Neuronal stem cell (in vitro differentiated cells): ENCODE data around the gene RXRB.

Experiments used
- DNase-seq: peaks from one replicate; pipeline ENCODE4 v3.0.0-alpha.2; 2013; ENCODE audit warnings: low spot score
- H2AFZ ChIP-seq: one replicate; pipeline ENCODE4 v1.6.1; 2013; ENCODE audit warnings: mild to moderate bottlenecking, low read length, inconsistent platforms
- H2AK5ac ChIP-seq: 2 replicates; pipeline ENCODE4 v1.6.1; 2013; ENCODE audit warnings: low read depth, mild to moderate bottlenecking, inconsistent platforms, low read length, moderate library complexity, mixed read lengths
- H2BK120ac ChIP-seq: 2 replicates; pipeline ENCODE4 v1.6.1; 2013; ENCODE audit warnings: low read depth, mild to moderate bottlenecking, inconsistent platforms, low read length, moderate library complexity, mixed read lengths
- H2BK12ac ChIP-seq: one replicate; pipeline ENCODE4 v1.6.1; 2013; ENCODE audit warnings: low read length, inconsistent platforms
- H2BK15ac ChIP-seq: 2 replicates; pipeline ENCODE4 v1.6.1; 2013; ENCODE audit warnings: mild to moderate bottlenecking, low read length, inconsistent platforms, mixed read lengths
- H2BK5ac ChIP-seq: one replicate; pipeline ENCODE4 v1.6.1; 2013; ENCODE audit warnings: inconsistent platforms, mild to moderate bottlenecking, low read length, moderate library complexity
- H3K14ac ChIP-seq: one replicate; pipeline ENCODE4 v1.6.1; 2013; ENCODE audit warnings: low read length, inconsistent platforms
- H3K18ac ChIP-seq: 2 replicates; pipeline ENCODE4 v1.6.1; 2013; ENCODE audit warnings: low read length, inconsistent platforms
- H3K23ac ChIP-seq: 2 replicates; pipeline ENCODE4 v1.6.1; 2013; ENCODE audit warnings: low read depth, mild to moderate bottlenecking, mixed read lengths, low read length, inconsistent platforms; ENCODE audit not compliant: poor library complexity
- H3K27ac ChIP-seq: replicated peaks from 3 replicates; pipeline ENCODE4 v1.5.1; 2013; ENCODE audit warnings: low read length, inconsistent platforms
- H3K27me3 ChIP-seq, 3 experiments: 2 replicates each; pipeline ENCODE4 v1.6.1; 2013; ENCODE audit warnings: low read length in 3 of 3, mild to moderate bottlenecking in 2 of 3, inconsistent platforms in 1 of 3, low read depth in 1 of 3, mixed read lengths in 1 of 3, moderate library complexity in 1 of 3; ENCODE audit not compliant: control insufficient read depth in 3 of 3, insufficient read depth in 3 of 3
- H3K36me3 ChIP-seq, 2 donors: replicated peaks in 1 of 2; 2 replicates each; pipeline ENCODE4 v1.6.1; 2013; ENCODE audit warnings: low read length in 2 of 2; ENCODE audit not compliant: control insufficient read depth in 2 of 2, insufficient read depth in 2 of 2
- H3K4ac ChIP-seq: 2 replicates; pipeline ENCODE4 v1.6.1; 2013; ENCODE audit warnings: inconsistent platforms, mild to moderate bottlenecking, low read length, moderate library complexity
- H3K4me1 ChIP-seq, 2 donors: 1 replicate in 1 of 2; 2 replicates in 1 of 2; pipeline ENCODE4 v1.6.1; 2013; ENCODE audit warnings: low read length in 2 of 2, low read depth in 1 of 2; ENCODE audit not compliant: control insufficient read depth in 2 of 2, insufficient read depth in 1 of 2
- H3K4me2 ChIP-seq: one replicate; pipeline ENCODE4 v1.6.1; 2013; ENCODE audit warnings: mild to moderate bottlenecking, low read length, inconsistent platforms; ENCODE audit not compliant: insufficient read depth, poor library complexity, severe bottlenecking
- H3K4me3 ChIP-seq, 2 donors: 2 replicates each; pipeline ENCODE4 v1.5.1; 2013; ENCODE audit warnings: low read length in 2 of 2, mild to moderate bottlenecking in 2 of 2, inconsistent platforms in 1 of 2, moderate library complexity in 1 of 2
- H3K79me1 ChIP-seq: one replicate; pipeline ENCODE4 v1.6.1; 2013; ENCODE audit warnings: low read depth, mild to moderate bottlenecking, inconsistent platforms, low read length, moderate library complexity
- H3K9ac ChIP-seq: one replicate; pipeline ENCODE4 v1.6.1; 2013; ENCODE audit warnings: mild to moderate bottlenecking, low read depth, low read length, inconsistent platforms; ENCODE audit not compliant: poor library complexity
- H3K9me3 ChIP-seq, 2 donors: replicated peaks in 1 of 2; 2 replicates each; pipeline versions ENCODE3 to v1.6.1; 2013; ENCODE audit warnings: low read length in 2 of 2, mild to moderate bottlenecking in 2 of 2, inconsistent platforms in 1 of 2, low read depth in 1 of 2, mixed read lengths in 1 of 2, moderate library complexity in 1 of 2; ENCODE audit not compliant: control insufficient read depth in 2 of 2, insufficient read depth in 1 of 2
- H4K8ac ChIP-seq: one replicate; pipeline ENCODE4 v1.6.1; 2013; ENCODE audit warnings: low read depth, mild to moderate bottlenecking, inconsistent platforms, low read length, moderate library complexity
- H4K91ac ChIP-seq: one replicate; pipeline ENCODE4 v1.6.1; 2013; ENCODE audit warnings: low read length, low read depth, mild to moderate bottlenecking, inconsistent platforms; ENCODE audit not compliant: poor library complexity
- WGBS, 2 donors: extraction: QIAGEN DNeasy Blood & Tissue Kit; methylation state at CpG; one replicate each; pipeline ENCODE4 v1.1.7; 2013; ENCODE audit warnings: missing lambda C conversion rate in 2 of 2, mixed read lengths in 1 of 2; ENCODE audit not compliant: insufficient read length in 2 of 2, insufficient replicate concordance in 1 of 2; ENCODE audit errors: extremely low coverage in 2 of 2; 5-methylcytosine and 5-hydroxymethylcytosine counted together

Gene RXRB

GRCh38 chr6:33215271-33216116, 15.0 kb upstream of the RXRB start:
- DNase-seq: no peak
- Histone ChIP-seq H3K4ac (no peak overlapping the region), H3K18ac (peak overlapping the region; percentile 17), H3K4me2 (no peak overlapping the region), H3K9ac (no peak overlapping the region), H3K23ac (peak overlapping the region; percentile 76), H2BK5ac (no peak overlapping the region), H2BK12ac (peak overlapping the region; percentile 61), H4K91ac (no peak overlapping the region), H4K8ac (no peak overlapping the region), H2BK120ac (no peak overlapping the region), H3K9me3 (no peaks in the 10 kb centered on the region), H3K36me3 (peaks cover 9 to 19% of the 10 kb centered on the region in 2 donors), H3K27ac (no peak overlapping the region), H3K27me3 (peaks cover 0 to 26% (median 0%) of the 10 kb centered on the region in 3 experiments), H3K4me3 (no peak overlapping the region), H3K4me1 (peaks cover 12 to 33% of the 10 kb centered on the region in 2 donors), H2BK15ac (peak overlapping the region; percentile 47), H3K14ac (peak overlapping the region; percentile 60), H3K79me1 (no peaks in the 10 kb centered on the region), H2AFZ (no peak overlapping the region), H2AK5ac (no peak overlapping the region)
- WGBS, 2 donors: no CpG with 5 or more reads among the region's 9 CpGs

- Histone ChIP-seq H3K36me3 (peaks cover 16 to 35% of the 10 kb centered on the region in 2 donors), H3K4me3 (peak overlapping the region; percentile 24 to 83), H2BK120ac (peak overlapping the region; percentile 14), H3K23ac (peak overlapping the region; percentile 37), H3K79me1 (peaks cover 4% of the 10 kb centered on the region), H2AK5ac (peak overlapping the region; percentile 66), H2AFZ (peak overlapping the region; percentile 58), H4K8ac (peak overlapping the region; percentile 75), H3K27ac (no peak overlapping the region), H4K91ac (no peak overlapping the region), H3K9me3 (no peaks in the 10 kb centered on the region), H3K4me1 (peaks cover 13 to 43% of the 10 kb centered on the region in 2 donors), H2BK5ac (no peak overlapping the region), H3K27me3 (peaks cover 0 to 26% (median 0%) of the 10 kb centered on the region in 3 experiments), H3K9ac (peak overlapping the region; percentile 85), H3K4ac (no peak overlapping the region), H2BK15ac (no peak overlapping the region), H3K4me2 (peak overlapping the region; percentile 93), H3K14ac (peak overlapping the region; percentile 87), H3K18ac (peak overlapping the region; percentile 96), H2BK12ac (no peak overlapping the region)
- no peak for DNase-seq
- no CpG with 5 or more reads among the region's 9 CpGs for WGBS, 2 donors
Measured at GRCh38 chr6:33213989-33214335, 13.5 kb upstream of the RXRB start.

GRCh38 chr6:33213166-33213988, 12.9 kb upstream of the RXRB start:
- H3K27me3 ChIP-seq: peaks cover 0 to 26% (median 0%) of the 10 kb centered on the region in 3 experiments
- peak overlapping the region; percentile 58 for H2AFZ ChIP-seq
- H2BK120ac ChIP-seq: peak overlapping the region; percentile 14
- H3K14ac ChIP-seq: peak overlapping the region; percentile 87
- H3K9ac ChIP-seq: peak overlapping the region; percentile 87
- H3K36me3 ChIP-seq: peaks cover 16 to 38% of the 10 kb centered on the region in 2 donors
- H3K4me2 ChIP-seq: peak overlapping the region; percentile 93
- H4K8ac ChIP-seq: peak overlapping the region; percentile 75
- peak overlapping the region; percentile 96 for H3K18ac ChIP-seq
- no peak overlapping the region for H2BK15ac ChIP-seq
- no CpG with 5 or more reads among the region's 43 CpGs for WGBS, 2 donors
- H3K4me3 ChIP-seq: peak overlapping the region; percentile 24 to 83
- H3K23ac ChIP-seq: peak overlapping the region; percentile 66
- no peak for DNase-seq
- H2BK12ac ChIP-seq: no peak overlapping the region
- peak overlapping the region; percentile 9 for H2BK5ac ChIP-seq
- no peak overlapping the region for H4K91ac ChIP-seq
- peak overlapping the region; percentile 19 for H3K27ac ChIP-seq
- H3K4ac ChIP-seq: no peak overlapping the region
- no peaks in the 10 kb centered on the region for H3K9me3 ChIP-seq
- peak overlapping the region; percentile 66 for H2AK5ac ChIP-seq
- peaks cover 4% of the 10 kb centered on the region for H3K79me1 ChIP-seq
- peaks cover 15 to 46% of the 10 kb centered on the region in 2 donors for H3K4me1 ChIP-seq

DNA sequence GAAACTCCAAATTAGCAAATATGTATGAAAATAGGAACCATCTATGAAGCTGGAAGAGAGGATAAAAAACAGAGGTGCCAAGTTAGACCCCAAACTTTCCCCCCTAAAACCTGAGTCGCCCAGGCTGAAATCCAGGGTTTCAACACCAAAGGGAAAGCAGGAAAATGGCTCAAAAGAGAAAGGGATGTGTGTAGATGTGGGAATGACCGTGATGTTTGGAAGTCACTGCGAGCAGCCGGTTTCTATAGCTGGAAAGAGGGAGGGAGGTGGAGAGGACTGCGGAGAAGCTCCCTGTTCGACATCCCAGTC, 12.3 kb upstream of the RXRB start:
- WGBS, 2 donors: no CpG with 5 or more reads among the region's 6 CpGs

More for the DNA sequence above, 12.3 kb upstream of the RXRB start:
- peak overlapping the region; percentile 93 for H3K4me2 ChIP-seq
- H3K27me3 ChIP-seq: peaks cover 0 to 26% (median 0%) of the 10 kb centered on the region in 3 experiments
- H3K23ac ChIP-seq: peak overlapping the region; percentile 66
- no peak overlapping the region for H4K8ac ChIP-seq
- H3K9me3 ChIP-seq: no peaks in the 10 kb centered on the region
- no peak overlapping the region for H2BK15ac ChIP-seq
- no peak overlapping the region for H3K4ac ChIP-seq
- peak overlapping the region; percentile 58 for H2AFZ ChIP-seq
- H2AK5ac ChIP-seq: no peak overlapping the region
- no peak overlapping the region for H3K14ac ChIP-seq
- no peak overlapping the region for H2BK5ac ChIP-seq
- H3K27ac ChIP-seq: no peak overlapping the region
- H3K9ac ChIP-seq: peak overlapping the region; percentile 87
- peaks cover 16 to 38% of the 10 kb centered on the region in 2 donors for H3K36me3 ChIP-seq
- peaks cover 15 to 46% of the 10 kb centered on the region in 2 donors for H3K4me1 ChIP-seq
- H4K91ac ChIP-seq: no peak overlapping the region
- no peak overlapping the region for H2BK120ac ChIP-seq
- H3K4me3 ChIP-seq: peak overlapping the region; percentile 24 to 83
- H2BK12ac ChIP-seq: no peak overlapping the region
- no peak for DNase-seq
- peaks cover 4% of the 10 kb centered on the region for H3K79me1 ChIP-seq
- H3K18ac ChIP-seq: peak overlapping the region; percentile 96
